GM10248 (cell line): ENCODE measurements around the gene MAPKBP1.

ENCODE experiments used
- CTCF ChIA-PET: fragments of 300-600 bp; sonication (Branson Sonifier 250); formaldehyde crosslinking; extraction: SDS; loops from one replicate; lab custom pipeline; 2021; ENCODE audit warnings: antibody characterized with exemption; lab: Yijun Ruan, JAX
- POLR2A ChIA-PET: fragments of 350-650 bp; sonication (Branson Sonifier 250); formaldehyde crosslinking; extraction: SDS; loops from one replicate; lab custom pipeline; 2020; ENCODE audit warnings: antibody characterized with exemption; lab: Yijun Ruan, JAX
- DNase-seq: peaks from one replicate; pipeline ENCODE4 v3.0.0; 2012; ENCODE audit errors: extremely low spot score
- CTCF ChIP-seq: IDR thresholded peaks from 2 replicates; pipeline ENCODE4 v1.5.1; 2012; ENCODE audit warnings: mild to moderate bottlenecking, low read depth; ENCODE audit errors: extremely low read depth, missing control alignments, control extremely low read depth

MAPKBP1 gene

GRCh38 chr15:41865490-41866055, 91.3 kb downstream of the MAPKBP1 start:
- TF ChIP-seq CTCF = no peak
- DNase-seq = no peak
- CTCF ChIA-PET = interaction anchor here (0.7 kb wide), 1 partner anchor 262 kb away, joined by 3 read pairs; no protein-coding TSS in a partner anchor
- POLR2A ChIA-PET = no interaction called here

GRCh38 chr15:41866263-41866703, 92.0 kb downstream of the MAPKBP1 start:
- DNase-seq = no peak
- no peak for TF ChIP-seq CTCF
- ChIA-PET POLR2A (no interaction called here), CTCF (interaction anchor here (0.7 kb wide), 1 partner anchor 263 kb away, joined by 3 read pairs; no protein-coding TSS in a partner anchor)

DNA sequence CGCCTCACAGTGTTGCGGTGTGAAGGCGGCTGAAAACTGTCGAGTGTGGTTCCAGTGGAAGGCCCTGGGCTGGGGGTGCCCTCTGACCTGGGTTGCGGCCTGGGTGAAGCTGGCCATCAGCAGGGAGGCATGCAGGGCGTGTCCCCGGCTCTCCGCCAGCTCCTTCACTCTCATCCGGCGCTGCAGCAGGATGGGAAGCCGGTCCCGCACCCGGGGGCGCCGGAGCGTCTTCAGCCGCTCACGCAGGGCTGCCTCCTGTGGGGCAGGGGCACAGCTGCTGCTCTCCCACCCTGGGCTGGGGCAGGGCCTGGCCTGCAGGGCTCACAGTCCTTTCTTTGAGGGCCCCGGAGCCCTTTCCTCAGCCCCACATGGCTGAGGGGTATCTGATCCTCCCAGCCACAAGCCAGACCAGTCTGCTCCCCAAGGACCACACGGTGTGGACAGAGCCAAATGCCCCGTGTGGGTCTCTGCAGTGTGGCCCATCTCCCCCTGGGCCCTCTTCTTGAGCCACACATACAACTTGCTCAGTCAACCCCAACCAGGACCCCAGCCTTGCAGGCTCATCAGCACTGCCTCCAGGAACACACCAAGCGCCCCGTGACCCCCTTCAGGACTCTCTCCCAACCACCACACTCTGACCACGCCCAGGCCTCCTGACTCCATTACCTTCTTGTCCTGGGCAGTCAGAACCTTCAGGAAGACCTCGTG, 92.7 kb downstream of the MAPKBP1 start:
- CTCF ChIA-PET = no interaction called here
- no peak for DNase-seq
- POLR2A ChIA-PET = no interaction called here
- TF ChIP-seq CTCF = no peak

DNA sequence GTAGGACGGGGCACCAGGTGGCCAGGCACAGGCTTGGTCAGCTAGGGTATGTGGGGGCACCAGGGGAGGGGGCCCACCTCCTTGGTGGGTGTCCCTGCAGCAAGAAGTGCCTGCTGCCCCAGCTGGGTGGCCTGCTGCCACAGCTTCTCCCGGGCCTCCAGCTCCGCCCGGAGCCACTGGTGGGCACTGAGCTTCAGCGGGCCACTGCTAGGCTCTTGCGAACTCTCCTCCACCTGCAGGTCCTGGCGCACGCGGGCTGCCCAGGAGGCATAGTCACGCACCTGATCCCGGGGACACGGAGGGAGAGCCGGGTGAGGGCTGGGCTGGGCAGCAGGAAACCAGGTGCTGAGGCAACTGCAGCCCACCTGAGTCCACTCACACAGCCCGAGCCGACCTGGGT, 94.0 kb downstream of the MAPKBP1 start:
- no peak for DNase-seq
- POLR2A ChIA-PET = no interaction called here
- CTCF ChIA-PET = no interaction called here
- no peak for TF ChIP-seq CTCF

GRCh38 chr15:41869770-41870688, 95.7 kb downstream of the MAPKBP1 start:
- ChIA-PET POLR2A (no interaction called here), CTCF (interaction anchor here (0.7 to 1.3 kb wide), 5 partner anchors 23 to 284 kb away, joined by 3 read pairs; no protein-coding TSS in a partner anchor)
- TF ChIP-seq CTCF = no peak
- DNase-seq = no peak

DNA sequence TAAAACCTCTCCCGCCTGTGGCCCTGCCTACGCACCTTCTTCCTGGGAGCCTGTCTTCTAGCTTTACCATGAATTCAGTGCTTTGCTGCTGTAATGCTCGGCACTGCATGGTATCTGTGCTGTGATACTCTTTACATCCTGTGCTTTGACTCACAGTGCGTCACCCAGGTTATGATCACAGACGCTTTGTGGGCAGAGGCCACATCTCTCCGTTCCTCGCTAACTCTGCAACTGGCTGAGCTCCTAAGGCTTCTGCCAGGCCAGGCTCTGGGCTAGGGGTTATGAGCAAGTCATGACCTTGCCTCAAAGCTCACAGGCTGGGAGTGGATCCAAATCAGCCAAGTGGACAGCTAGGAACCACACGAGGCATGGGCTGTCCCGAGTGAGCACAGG, 96.4 kb downstream of the MAPKBP1 start:
- ChIA-PET POLR2A (no interaction called here), CTCF (interaction anchor here (0.7 to 1.3 kb wide), 3 partner anchors 34 to 285 kb away, joined by 3 read pairs; no protein-coding TSS in a partner anchor)
- no peak for TF ChIP-seq CTCF
- DNase-seq = no peak
